Measurements from ENCODE around the gene UBASH3B. TPM values are rescaled to one million over a fixed set of nuclear protein-coding genes. Genes with fewer than 3 reads are reported as not detected.

UBASH3B gene
- total and polyA plus RNA-seq, 11 donors: 0.72 to 19.0 (median 1.7) TPM

DNA sequence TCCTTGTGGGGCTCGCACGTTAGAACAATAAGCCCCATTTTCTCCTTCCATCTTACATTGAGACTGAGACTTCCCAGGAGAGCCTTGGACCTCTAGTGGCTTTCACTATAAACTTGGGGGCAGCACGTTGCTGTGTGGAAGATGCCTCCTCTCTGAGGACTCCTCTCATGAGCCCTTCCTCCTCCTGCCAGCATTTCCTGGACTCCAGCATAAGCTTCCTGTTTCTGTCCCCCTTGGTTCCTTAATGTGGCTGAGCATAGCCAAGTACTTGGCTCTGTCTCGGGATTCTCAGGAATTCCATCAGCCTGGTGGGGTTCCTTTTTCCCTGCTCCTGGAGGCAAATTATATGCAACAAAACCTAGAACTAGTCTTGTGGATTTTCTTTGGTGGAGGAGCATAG, 38.8 kb upstream of the UBASH3B start:
- no peaks in the 10 kb centered on the region for H3K36me3 ChIP-seq
- no peak overlapping the region for H3K4me3 ChIP-seq
- TF ChIP-seq CTCF (IDR thresholded peaks at IDR 0.05) (no peak), POLR2A (IDR thresholded peaks at IDR 0.05) (no peak)
- H3K27me3 ChIP-seq: no peaks in the 10 kb centered on the region
- 43 to 57% (median 49%) methylated on average over 4 of the region's 4 CpGs for WGBS, 4 donors
- H3K4me1 ChIP-seq: no peaks in the 10 kb centered on the region
- H3K27ac ChIP-seq: no peak overlapping the region
- intact Hi-C loops (cut with DNase I): no loop called here
- peaks cover 0 to 7% (median 0%) of the 10 kb centered on the region in 12 donors for H3K9me3 ChIP-seq
- ATAC-seq (no peak), DNase-seq (no peak)

DNA sequence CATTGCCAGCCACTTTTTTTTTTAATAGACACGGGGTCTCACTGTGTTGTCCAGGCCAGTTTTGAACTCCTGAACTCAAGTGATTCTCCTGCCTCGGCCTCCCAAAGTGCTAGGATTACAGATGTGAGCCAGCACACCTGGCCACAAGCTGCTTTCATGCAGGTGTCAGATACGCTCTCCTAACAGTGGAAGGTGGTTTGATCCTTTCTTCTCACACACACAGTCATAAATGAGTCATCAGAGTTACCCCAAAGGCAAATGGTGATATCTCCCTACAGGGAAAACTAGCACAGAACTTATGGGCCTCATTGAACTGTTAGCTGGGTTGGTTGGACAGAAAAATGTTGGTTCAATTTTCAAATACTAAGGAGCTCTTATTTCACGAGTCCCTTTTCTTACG, 38.2 kb upstream of the UBASH3B start:
- no peaks in the 10 kb centered on the region for H3K27me3 ChIP-seq
- H3K4me3 ChIP-seq: no peak overlapping the region
- H3K9me3 ChIP-seq: peaks cover 0 to 7% (median 0%) of the 10 kb centered on the region in 12 donors
- no peak for ATAC-seq
- TF ChIP-seq CTCF (IDR thresholded peaks at IDR 0.05): no peak
- no peak overlapping the region for H3K27ac ChIP-seq
- intact Hi-C loops (cut with DNase I): no loop called here
- 89 to 95% (median 95%) methylated on average over 5 of the region's 5 CpGs for WGBS, 4 donors
- no peaks in the 10 kb centered on the region for H3K36me3 ChIP-seq
- no peak for DNase-seq
- no peaks in the 10 kb centered on the region for H3K4me1 ChIP-seq

GRCh38 chr11:122617926-122618325, 37.6 kb upstream of the UBASH3B start:
- TF ChIP-seq POLR2A (IDR thresholded peaks at IDR 0.05) (no peak), CTCF (IDR thresholded peaks at IDR 0.05) (no peak)
- DNase-seq: no peak
- H3K27me3 ChIP-seq: peaks cover 0 to 3% (median 0%) of the 10 kb centered on the region in 9 donors
- intact Hi-C loops (cut with DNase I): no loop called here
- 82 to 88% (median 85%) methylated on average over 6 of the region's 6 CpGs for whole genome bisulfite sequencing, 4 donors
- no peak overlapping the region for H3K4me3 ChIP-seq
- ATAC-seq: no peak
- peaks cover 0 to 7% (median 0%) of the 10 kb centered on the region in 12 donors for H3K9me3 ChIP-seq
- no peak overlapping the region for H3K27ac ChIP-seq
- H3K4me1 ChIP-seq: no peaks in the 10 kb centered on the region
- H3K36me3 ChIP-seq: no peaks in the 10 kb centered on the region

DNA sequence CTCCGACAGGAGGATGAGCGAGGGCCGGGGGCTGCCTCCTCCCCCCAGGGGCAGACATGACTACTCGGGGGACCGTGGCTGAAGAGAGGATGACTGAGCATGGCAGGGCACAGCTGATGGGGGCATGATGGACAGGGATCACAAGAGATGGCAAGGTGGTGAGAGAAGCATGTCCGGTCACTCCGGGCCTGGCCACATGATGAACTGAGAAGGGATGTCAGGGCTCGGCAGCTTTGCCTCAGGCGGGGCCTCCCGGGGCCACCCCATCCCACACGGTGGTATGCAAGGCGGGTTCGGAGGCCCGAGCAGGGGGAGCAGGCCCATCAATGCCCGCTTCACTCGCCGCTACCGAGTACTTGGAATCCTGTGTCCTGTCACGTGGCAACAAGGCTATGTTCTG, 36.6 kb upstream of the UBASH3B start:
- Histone ChIP-seq H3K27ac (no peak overlapping the region), H3K4me1 (no peaks in the 10 kb centered on the region), H3K27me3 (peaks cover 0 to 3% (median 0%) of the 10 kb centered on the region in 9 donors), H3K36me3 (no peaks in the 10 kb centered on the region), H3K4me3 (no peak overlapping the region), H3K9me3 (peaks cover 0 to 7% (median 0%) of the 10 kb centered on the region in 12 donors)
- ATAC-seq: peak in 1 of 4 donors; percentile 22
- 95 to 96% (median 95%) methylated on average over 15 to 19 of the region's 19 CpGs for WGBS, 4 donors
- intact Hi-C loops (cut with DNase I): no loop called here
- no peak for TF ChIP-seq CTCF (IDR thresholded peaks at IDR 0.05)
- no peak for TF ChIP-seq POLR2A (IDR thresholded peaks at IDR 0.05)
- no peak for DNase-seq
